ENCODE results near the gene SLC25A47.

DNA sequence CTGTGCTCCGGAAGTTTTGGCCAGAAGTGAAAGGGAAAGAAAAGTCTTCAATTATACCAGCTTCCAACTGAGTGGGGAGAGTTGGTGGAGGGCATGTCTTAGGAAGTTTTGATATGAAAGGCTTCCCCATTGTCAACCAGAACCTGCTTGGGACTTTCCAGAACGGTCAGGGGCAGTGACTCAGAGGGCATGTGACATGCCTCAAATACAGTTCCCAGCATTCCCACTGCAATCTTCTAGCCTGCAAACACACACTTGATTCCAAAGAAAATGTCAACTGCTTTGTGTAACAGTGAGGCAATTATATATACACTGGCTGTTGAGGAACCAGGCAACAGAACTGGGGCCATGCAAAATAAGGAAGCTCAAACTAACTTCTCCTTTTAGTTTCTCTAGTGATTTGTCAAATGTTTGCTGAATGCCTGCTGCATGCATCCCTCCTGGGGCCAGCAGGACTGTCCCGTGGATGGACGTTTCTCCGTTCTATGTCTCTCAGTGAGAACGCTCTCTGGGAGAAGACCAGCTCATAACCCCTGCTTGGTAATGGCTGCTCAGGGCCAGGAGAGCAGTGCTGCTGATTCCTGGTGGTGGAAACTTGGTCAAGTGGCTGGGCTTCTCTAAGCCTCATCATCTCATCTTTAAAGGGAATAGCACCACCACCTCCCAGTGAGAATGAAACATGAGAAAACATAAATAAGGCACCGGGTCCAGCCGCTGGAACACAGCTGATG, 18.3 kb downstream of the SLC25A47 start:
- TF ChIP-seq, protein P1, sequence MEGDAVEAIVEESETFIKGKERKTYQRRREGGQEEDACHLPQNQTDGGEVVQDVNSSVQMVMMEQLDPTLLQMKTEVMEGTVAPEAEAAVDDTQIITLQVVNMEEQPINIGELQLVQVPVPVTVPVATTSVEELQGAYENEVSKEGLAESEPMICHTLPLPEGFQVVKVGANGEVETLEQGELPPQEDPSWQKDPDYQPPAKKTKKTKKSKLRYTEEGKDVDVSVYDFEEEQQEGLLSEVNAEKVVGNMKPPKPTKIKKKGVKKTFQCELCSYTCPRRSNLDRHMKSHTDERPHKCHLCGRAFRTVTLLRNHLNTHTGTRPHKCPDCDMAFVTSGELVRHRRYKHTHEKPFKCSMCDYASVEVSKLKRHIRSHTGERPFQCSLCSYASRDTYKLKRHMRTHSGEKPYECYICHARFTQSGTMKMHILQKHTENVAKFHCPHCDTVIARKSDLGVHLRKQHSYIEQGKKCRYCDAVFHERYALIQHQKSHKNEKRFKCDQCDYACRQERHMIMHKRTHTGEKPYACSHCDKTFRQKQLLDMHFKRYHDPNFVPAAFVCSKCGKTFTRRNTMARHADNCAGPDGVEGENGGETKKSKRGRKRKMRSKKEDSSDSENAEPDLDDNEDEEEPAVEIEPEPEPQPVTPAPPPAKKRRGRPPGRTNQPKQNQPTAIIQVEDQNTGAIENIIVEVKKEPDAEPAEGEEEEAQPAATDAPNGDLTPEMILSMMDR (conservative IDR thresholded peaks at IDR 0.05 in 1 of 2, IDR thresholded peaks at IDR 0.05 in 1 of 2; ENCODE audit: low read depth in 1 of 2, low read length in 2 of 2) = no peak
- no peak for TF ChIP-seq EZH2 (IDR thresholded peaks at IDR 0.05; ENCODE audit: low read length, missing control alignments)
